ENCODE measurements around the gene SFT2D3.

GRCh38 chr2:127712999-127713398 lies 11.7 kb downstream of the SFT2D3 start:
- no peak for TF ChIP-seq CTCF (IDR thresholded peaks at IDR 0.05)
- TF ChIP-seq POLR2A (IDR thresholded peaks at IDR 0.05), result no peak
- TF ChIP-seq EP300 (IDR thresholded peaks at IDR 0.05; ENCODE audit: low read depth), result no peak
- TF ChIP-seq POLR2AphosphoS5 (IDR thresholded peaks at IDR 0.05), result no peak

Measured in transverse colon (tissue), 4 donors.